GM21619 (cell line): ENCODE data around the gene HIVEP2.
A peak's percentile ranks its signal among the peaks of the same experiment; 100 is the strongest.

Source experiments
- ATAC-seq: cut with Tn5 transposase; IDR thresholded peaks from one replicate; pipeline ENCODE4 v1.9.1; 2021; ENCODE audit not compliant: unreplicated experiment

The HIVEP2 gene

DNA sequence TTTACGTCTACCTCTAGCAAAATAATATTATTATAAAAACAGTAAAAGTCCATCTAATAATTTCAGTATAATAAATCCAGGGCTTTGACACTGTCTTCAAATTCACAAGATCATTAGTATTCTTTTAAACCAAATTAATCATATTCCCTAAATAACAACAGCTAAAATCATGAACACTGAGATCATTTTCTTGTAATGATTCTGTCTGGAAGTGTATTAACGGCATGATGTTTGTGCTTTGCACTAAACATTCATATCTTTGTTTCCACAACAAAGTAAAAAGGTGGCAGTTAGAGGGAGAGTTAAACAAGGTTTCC lies 18.8 kb downstream of the HIVEP2 start:
- ATAC-seq: no peak

DNA sequence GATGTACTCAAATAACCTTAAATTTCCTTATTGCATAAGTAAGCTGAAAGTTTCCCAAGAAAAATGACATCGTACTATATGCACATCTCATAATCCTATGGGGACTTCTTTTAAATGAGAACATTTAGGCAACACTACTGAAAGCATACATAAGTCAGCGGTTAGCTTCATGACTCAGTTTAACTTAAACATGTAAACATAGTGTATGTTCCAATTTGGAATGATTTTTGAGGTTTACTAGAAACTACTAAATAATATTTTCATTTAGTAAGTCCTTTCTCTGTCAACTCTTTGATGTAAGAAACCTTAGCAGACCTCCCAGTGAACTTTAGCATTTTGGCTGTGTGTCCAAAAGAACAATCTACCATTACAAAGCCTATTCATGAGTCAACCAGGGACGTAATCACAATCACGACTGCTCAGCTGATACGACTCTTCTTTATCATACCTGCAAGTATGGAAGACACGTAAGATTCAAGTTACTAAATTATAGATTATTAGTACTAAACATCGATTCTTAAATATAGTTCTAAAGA lies 19.3 kb downstream of the HIVEP2 start:
- no peak for ATAC-seq

DNA sequence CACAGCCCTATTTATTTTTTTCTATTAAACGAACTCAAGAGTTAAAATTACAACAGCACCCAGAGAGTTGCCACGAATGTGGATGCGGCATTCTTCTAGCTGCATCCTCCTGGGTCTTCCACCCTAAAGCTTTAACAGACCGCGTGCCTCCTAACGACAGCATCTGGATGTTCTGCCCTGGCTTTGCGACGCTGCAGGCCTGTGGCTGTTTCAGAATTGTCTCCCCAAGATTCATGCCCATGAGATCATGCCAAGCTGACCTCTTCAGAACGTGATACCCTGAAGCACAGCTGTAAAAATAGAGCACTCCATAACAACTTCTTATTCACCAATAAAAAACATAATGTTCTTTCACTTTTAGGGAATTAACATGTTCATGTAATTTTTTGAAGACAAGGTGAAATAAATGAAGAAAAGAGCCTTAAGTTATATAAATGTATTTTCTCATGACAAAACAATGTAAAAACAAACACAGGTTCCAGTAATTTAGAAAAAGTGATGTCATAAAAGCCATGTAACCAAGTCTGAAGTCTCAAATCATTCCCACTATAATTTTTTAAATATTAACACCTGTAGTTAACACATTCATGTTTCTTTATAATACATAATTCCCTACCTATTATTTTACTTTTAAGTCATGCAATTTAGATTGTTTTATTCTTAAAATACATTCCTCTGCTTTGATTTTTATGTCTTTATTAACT lies 26.5 kb downstream of the HIVEP2 start:
- no peak for ATAC-seq

DNA sequence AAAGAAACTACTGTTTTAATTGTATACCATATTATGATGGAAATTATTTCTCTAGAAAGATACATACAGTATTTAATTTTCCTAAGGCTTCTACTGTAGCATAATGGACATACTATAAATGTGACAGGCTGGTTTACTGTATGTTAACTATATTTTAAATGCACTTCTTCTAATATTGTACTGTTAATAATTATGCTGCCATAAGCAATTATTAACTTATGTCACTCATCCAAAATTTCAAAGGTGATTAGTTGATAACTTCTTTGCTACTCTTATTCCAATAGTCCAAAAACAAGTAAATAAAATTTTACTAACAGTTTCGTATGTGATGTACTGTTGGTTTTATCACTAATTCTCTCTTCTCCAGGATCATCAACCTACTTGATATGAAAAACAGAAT lies 28.1 kb downstream of the HIVEP2 start:
- no peak for ATAC-seq

DNA sequence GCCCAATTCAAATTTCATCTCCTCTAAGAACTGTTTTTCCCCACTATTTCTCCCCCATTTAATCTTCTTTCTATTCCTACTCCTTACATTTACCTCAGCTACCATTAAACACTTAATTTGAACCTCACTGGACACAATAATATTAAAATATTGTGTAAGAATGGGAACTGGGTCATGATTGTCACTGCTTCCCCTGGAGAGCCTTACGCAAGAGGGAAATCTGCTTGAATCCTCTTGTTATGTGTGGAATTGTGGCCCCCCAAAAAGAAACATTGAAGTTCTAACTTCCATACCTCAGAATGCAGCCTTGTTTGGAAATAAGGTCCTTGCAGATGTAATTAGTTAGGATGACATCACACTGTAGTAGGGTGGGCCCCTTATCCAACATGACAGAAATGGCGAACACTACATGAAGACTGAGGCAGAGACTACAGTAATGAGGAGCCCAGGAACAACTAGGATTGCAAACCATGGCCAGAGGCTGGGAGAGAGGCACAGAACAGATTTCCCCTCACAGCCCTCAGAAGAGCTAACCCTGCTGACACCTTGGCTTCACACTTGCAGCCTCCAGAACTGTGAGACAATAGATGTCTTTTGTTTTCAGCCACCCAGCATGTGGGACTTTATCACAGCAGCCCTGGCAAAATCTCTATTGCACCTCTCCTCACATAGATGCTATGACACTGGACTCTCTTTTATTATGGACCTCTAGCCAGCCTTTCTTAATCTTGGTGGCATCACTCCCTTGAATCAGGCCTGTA lies 29.9 kb downstream of the HIVEP2 start:
- no peak for ATAC-seq

DNA sequence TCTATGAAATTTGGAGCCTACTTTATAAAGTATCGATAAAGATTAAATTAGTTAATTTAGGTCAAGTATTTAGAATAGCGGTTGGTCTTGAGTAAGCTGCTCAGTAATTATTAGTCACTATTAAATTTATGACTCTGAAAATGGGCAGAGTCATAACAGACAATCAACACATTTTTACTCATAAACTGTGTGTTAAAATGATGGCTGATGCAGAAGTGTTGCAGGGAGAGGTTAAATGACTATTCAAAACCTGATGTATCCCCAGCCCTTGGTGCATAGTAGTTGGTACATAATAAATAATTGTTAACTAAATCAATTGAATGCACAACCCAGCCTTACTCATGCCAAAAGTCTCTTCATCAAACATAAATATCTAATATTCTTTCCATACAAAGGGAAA lies 30.6 kb downstream of the HIVEP2 start:
- ATAC-seq: no peak

DNA sequence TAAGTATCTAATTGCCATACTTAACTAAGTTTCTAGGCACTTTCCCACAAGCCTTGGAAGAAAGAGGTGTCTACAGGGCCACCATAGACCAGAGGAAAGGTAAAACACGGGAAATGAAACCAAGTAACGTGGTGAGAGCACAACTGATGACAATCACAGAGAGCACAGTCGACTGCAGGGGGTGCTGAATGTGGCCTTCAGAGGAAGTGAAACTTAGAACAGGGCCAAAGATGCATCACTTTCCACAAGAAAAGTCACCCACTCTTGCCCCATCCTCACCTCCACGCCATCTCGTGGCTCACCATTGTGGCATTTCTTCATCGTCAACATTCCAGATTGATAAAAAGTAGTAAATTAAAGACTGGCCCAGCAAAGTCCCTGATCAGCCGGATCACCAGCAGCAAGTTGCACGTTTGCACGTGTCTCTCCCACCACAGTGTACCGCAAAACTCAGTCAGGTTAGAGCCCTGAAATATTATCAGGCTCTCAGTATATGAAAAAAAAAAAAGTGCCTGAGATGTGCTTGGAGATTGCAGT lies 31.4 kb downstream of the HIVEP2 start:
- ATAC-seq: peak; percentile 87

DNA sequence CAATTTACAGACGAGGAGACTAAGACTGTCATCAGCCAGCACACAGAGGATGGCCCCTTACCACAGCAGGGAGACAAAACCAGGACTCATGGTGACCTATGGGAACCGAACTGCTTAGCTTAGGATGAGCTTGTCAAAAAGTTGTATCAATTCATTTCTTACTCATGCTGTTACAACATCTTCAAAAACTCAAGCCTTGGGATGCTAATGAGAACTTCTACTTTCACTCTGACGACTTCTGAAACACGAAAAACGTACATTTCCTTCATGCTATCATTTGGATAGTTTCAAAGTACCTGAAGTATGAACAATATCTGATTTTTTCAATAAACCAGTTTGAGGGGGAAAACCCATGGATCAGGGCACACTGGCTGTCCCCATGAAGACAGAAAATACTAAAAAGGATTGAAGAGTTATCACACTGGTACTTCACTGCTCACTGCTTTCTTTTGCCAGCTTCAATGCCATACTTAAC lies 31.9 kb downstream of the HIVEP2 start:
- ATAC-seq: peak; percentile 66

DNA sequence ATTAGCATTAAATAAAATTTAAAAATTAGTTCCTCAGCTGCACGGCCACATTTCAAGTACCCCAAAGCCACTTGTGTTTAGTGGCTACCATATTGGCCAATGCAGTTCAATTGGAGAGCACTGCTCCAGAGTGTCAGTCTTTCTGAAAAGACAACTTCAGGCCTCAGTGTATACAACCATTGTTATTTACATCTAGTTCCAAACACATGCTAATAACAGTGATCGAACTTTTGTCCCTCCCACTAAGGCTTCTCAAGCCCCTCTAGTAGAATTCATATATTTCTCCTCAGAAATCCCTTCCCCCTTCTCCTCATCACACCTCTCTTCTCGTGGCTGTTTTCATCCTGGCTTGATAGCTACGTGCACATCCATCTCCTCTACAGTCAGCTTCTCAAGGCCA lies 32.9 kb downstream of the HIVEP2 start:
- ATAC-seq: no peak

DNA sequence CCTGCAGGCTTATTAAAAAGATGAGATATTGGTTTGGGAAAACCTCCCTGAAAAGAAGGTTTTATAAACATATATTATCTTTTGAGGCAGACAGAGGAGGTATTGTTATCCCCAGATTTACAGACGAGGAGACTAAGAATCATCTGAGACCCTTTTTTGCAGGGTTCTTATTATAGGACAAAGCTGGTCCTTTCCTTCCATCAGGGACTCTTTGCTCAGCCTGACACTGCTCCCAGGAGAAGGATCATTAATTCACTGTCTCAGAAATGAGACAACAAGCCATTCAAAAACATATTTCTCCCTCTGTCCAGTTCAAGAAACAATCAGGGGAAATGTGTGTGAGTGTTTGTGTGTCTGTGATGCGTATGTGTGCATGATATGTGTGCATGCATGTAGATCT lies 33.5 kb downstream of the HIVEP2 start:
- ATAC-seq: no peak

DNA sequence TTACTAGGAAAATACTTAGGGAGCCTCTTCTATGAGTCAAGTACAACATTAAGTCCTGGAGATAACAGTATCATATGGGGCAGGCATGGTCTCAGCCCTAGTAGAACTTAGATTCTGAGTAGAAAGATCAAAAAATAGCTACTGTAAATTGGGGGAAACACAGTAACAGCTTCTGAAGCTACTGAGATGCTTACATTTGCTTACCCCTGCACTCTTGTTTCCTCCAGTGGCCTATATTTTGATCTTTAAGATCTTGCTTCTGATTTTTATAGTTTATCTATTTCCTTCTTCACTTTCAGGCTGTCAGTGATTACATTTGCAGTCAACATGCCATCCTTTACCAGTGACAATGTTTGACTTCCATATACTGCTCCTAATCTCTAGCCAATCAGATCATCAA lies 35.3 kb downstream of the HIVEP2 start:
- no peak for ATAC-seq

DNA sequence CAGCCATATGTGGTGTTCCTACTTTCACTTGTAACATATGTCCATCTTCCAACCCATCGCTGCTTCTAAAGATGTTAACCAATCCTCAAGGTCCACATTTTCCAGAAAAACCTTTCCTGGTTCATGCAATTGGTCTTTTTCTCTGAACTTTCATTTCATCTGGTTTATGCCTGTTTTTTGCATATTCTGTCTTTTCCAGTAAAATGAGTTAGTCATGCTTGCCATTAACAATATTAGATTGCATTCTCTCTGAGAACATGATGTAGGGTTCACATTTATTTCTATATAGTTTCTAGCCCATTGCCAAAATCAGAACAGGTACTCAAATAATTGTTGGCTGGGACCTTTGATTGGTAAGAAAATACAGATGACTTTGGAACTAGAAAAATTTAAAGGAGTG lies 36.7 kb downstream of the HIVEP2 start:
- ATAC-seq: no peak

DNA sequence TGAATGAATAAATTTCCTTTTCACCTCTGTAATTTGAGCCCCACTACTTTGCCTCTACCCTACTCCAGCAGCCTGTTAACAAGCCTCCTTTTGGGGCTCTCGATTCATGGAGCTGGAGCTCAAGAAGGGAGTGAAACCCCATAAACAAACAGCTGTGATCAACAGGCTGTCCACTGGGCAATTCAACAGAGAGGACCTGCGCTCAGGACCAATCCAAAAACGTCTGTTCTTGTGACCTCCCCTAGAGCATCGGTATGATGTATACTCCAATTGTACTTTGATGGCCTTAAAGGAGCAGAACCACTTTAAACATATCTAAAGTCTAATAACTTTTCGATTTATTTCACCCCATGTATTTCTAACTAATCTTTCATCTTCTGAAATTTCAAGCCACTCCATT lies 37.4 kb downstream of the HIVEP2 start:
- peak; percentile 2 for ATAC-seq

DNA sequence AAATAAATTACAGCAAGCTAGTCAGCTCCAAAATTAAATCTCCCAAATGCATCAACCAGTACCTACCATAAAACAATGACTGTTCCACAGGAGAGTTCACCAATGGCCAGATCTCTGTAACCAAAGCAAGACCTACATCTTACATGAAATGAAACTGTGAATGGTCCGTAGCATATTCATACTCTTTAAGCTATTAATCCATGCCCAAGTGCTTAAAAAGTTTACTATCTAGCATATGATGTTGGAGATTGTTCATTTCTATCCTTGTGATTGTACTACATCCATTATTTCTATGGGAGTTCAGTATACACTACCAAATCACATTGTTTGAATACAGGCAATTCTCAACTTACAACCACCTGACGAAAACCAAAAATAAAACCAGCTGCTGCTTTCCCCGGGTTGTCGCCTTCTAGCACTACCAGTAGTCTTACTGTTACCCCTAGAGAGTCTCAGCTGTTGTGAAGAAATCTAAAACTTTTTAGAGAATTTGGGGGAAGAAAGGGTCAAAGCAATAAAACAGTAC lies 38.0 kb downstream of the HIVEP2 start:
- peak; percentile 59 for ATAC-seq

DNA sequence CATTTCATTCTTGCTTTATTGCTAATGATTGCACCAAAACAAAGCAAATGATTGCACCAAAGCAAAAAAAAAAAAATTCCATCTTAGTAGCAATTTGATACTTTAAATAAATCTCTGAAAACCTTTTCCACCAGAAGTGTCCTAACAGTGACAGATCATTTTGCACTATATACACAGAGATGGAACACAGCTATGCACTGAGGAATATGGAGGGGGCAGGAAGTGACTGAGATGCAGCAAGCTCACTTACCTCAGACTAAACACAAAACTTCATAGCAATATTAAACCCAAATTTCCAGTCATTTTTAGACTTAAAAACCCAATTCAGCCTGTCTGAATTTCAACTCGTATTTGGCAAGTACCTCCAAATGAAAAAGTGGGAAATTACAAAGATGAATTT lies 41.2 kb downstream of the HIVEP2 start:
- no peak for ATAC-seq

DNA sequence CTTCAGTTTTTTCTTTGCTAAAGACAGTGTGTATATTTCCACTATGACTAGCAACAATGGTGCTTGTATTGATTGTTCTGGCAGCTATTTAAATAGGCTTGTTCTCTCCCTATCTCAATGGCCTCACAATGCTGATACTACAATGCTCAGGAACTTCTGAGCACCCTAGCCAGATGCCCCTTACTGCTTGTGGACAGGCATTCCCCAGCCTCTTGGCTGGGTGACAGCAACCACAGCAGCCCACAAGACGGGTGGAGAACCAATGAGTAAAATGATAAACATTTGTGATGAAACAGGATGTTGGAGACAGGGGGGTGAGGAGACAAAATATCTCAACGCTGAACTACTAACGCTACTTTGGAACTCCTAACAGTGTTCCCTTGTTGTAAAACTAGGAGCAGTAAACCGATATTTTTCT lies 42.3 kb downstream of the HIVEP2 start:
- peak; percentile 70 for ATAC-seq

DNA sequence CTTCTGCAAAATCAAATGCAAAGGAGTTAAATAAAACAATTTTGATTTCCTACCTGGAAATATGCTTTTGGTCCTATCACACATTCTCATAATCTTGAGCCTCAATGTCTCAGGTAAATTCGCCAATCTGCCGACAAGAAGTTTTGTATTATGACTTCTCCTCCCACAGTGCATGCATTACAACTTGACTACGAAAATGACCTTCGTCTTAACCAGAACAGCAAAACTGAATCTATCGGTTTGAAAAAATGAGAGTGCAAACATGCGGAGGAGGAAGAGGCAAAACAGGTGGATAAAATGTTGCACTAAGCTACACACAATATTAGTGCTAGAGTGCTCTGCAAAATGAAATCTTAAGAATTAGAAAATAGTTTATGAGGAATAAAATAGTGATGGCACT lies 43.4 kb downstream of the HIVEP2 start:
- no peak for ATAC-seq

DNA sequence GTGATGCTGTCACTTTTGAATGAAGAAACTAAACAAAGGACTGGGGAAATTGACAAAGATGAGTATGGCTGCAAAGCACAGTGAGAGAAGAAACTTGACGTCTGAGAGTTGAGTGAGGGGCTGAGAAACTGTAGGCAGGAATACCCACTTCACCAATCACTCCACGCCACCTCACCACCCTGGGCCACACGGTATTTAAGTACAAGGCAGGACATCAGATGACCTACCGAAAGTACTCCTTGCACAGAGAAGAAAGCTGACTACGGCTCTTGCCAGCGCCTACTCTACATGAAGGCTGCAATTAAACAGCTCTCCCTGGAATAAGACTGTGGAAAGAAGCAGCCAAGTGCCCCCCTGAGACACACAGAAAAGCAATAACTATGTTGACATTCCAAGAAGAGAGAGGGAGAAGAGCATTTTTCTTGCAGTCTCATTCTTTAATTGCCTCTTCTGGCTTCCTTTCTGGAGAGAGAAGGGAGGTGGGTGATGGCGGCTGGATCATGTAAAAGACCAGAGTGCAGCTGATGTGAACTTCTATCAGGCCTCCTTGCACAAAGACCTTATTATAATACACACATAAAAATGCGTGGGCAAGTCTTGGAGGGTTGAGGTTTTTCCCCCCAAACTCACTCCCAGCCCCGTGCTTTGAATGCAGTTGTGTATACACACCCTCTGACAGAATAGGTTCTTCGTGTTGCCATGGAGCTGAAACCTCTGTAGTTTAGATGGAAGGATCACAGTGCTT lies 44.6 kb downstream of the HIVEP2 start:
- no peak for ATAC-seq

DNA sequence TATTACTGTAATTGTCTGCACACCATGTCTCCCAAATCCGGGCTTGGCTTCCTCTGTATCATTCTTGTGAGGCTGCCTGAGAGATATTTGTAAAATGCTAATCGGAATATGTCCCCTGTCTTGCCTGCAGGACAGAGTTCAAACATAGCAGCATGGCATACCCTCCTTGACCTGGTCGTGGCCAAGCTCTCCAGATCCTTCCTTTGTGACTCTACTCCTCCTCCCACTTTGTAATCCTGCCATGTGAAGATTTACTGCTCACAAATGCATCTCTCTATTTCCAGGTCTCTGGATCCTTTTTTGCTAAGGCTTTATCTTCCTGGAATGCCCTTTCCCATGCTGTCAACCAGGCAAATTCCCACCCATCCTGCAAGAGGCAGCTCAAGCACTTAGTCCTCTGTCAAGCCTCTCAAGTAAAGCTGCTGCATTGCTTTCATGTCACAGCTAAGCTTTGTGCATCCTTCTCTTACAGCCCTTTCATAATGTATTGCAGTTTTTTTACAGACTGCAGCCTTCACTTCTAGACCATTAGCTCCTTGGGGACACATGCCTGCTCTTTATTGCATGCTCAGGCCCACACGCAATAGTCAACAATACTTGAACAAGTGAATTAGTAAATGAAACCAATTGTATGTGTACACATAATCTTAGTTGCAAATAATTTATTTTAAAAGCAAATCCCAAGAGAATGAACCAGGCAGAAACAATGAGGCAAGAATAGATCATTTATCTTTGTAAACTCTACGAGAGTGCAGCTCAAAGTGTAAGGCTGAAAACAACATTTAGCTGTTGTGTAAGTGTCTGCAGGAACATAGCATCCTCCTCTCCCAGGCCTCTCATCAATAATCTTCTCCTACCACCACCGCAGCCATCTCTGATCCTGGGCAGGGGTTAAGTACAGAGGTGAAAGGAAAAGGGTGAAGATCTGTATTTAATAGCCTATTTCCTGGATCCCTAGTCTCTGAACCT lies 45.8 kb downstream of the HIVEP2 start:
- no peak for ATAC-seq

DNA sequence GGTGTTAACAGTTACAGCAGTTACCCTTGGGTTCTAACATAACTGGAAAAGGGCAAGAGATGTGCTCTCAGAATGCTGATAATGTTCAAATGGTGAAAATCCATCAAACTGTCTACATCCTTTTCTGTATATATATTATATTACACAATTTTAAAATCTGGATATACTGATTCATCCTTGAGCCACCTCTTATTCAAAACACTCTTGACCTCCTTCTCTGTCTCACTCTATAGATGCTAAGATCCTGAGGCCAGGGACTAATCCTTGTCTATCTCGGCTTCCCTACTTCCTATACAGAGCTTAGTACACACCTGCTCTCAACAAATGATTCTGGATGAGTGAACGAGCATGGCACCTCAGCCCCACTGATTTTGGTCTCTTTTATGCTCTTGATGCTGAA lies 47.3 kb downstream of the HIVEP2 start:
- no peak for ATAC-seq
